ENCODE results near the gene MC1R. TPM values are rescaled to one million over a fixed set of nuclear protein-coding genes. Genes with fewer than 3 reads are reported as not detected.

MC1R gene
- total RNA-seq, 1 donor from 2014 or later: 3.8 TPM

- H3K27me3 Mint-ChIP-seq: no peaks in the 10 kb centered on the region
- peak; percentile 90 for TF ChIP-seq CTCF (conservative IDR thresholded peaks at IDR 0.05)
- no peaks in the 10 kb centered on the region for H3K9me3 Mint-ChIP-seq
- peaks cover 17% of the 10 kb centered on the region for H3K36me3 Mint-ChIP-seq
- no peak for DNase-seq (ENCODE audit: extremely low spot score, unreplicated experiment)
- H3K4me3 Mint-ChIP-seq: no peak overlapping the region
- no peaks in the 10 kb centered on the region for H3K4me1 Mint-ChIP-seq (ENCODE audit: unreplicated experiment)
- H3K27ac Mint-ChIP-seq: peak overlapping the region; percentile 36
Measured at GRCh38 chr16:89909777-89910716, 8.6 kb upstream of the MC1R start.

- Mint-ChIP-seq H3K4me3 (no peak overlapping the region), H3K36me3 (peaks cover 16% of the 10 kb centered on the region), H3K9me3 (no peaks in the 10 kb centered on the region), H3K27me3 (no peaks in the 10 kb centered on the region), H3K4me1 (ENCODE audit: unreplicated experiment) (no peaks in the 10 kb centered on the region), H3K27ac (peak overlapping the region; percentile 51)
- no peak for DNase-seq (ENCODE audit: extremely low spot score, unreplicated experiment)
- no peak for TF ChIP-seq CTCF (conservative IDR thresholded peaks at IDR 0.05)
Measured at GRCh38 chr16:89910717-89911354, 7.8 kb upstream of the MC1R start.

- no peak for TF ChIP-seq CTCF (conservative IDR thresholded peaks at IDR 0.05)
- H3K27me3 Mint-ChIP-seq: no peaks in the 10 kb centered on the region
- H3K4me3 Mint-ChIP-seq: no peak overlapping the region
- no peaks in the 10 kb centered on the region for H3K9me3 Mint-ChIP-seq
- H3K36me3 Mint-ChIP-seq: peaks cover 10% of the 10 kb centered on the region
- H3K4me1 Mint-ChIP-seq (ENCODE audit: unreplicated experiment): no peaks in the 10 kb centered on the region
- peak overlapping the region; percentile 51 for H3K27ac Mint-ChIP-seq
- DNase-seq (ENCODE audit: extremely low spot score, unreplicated experiment): no peak
Measured at GRCh38 chr16:89911375-89911774, 7.3 kb upstream of the MC1R start.

- H3K4me1 Mint-ChIP-seq (ENCODE audit: unreplicated experiment): no peaks in the 10 kb centered on the region
- H3K36me3 Mint-ChIP-seq: peaks cover 3% of the 10 kb centered on the region
- no peak overlapping the region for H3K27ac Mint-ChIP-seq
- TF ChIP-seq CTCF (conservative IDR thresholded peaks at IDR 0.05): no peak
- no peak overlapping the region for H3K4me3 Mint-ChIP-seq
- H3K9me3 Mint-ChIP-seq: no peaks in the 10 kb centered on the region
- no peak for DNase-seq (ENCODE audit: extremely low spot score, unreplicated experiment)
- no peaks in the 10 kb centered on the region for H3K27me3 Mint-ChIP-seq
Measured at GRCh38 chr16:89912143-89912542, 6.5 kb upstream of the MC1R start.

- H3K9me3 Mint-ChIP-seq: no peaks in the 10 kb centered on the region
- TF ChIP-seq CTCF (conservative IDR thresholded peaks at IDR 0.05): no peak
- H3K4me3 Mint-ChIP-seq: no peak overlapping the region
- DNase-seq (ENCODE audit: extremely low spot score, unreplicated experiment): no peak
- H3K4me1 Mint-ChIP-seq (ENCODE audit: unreplicated experiment): no peaks in the 10 kb centered on the region
- no peaks in the 10 kb centered on the region for H3K27me3 Mint-ChIP-seq
- H3K36me3 Mint-ChIP-seq: peaks cover 3% of the 10 kb centered on the region
- H3K27ac Mint-ChIP-seq: no peak overlapping the region
Measured at GRCh38 chr16:89912627-89913026, 6.0 kb upstream of the MC1R start.
